BE2C (cell line): ENCODE results near the gene SPATA6.
"Not testable (repeated sequence)": the region's sequence is repeated elsewhere in the genome, so short reads cannot be mapped to it uniquely, and the experiment has no call there.

Experiments used
- DNase-seq: peaks from one replicate; pipeline ENCODE4 v3.0.0-alpha.2; 2020
- H3K27me3 ChIP-seq: fragments of 250-450 bp; sonication (Bioruptor Pico); 2 replicates; pipeline ENCODE4 v1.5.1; 2020; ENCODE audit warnings: mild to moderate bottlenecking
- H3K36me3 ChIP-seq: fragments of 250-450 bp; sonication (Bioruptor Pico); 2 replicates; pipeline ENCODE4 v1.5.1; 2020; ENCODE audit warnings: mild to moderate bottlenecking
- H3K4me1 ChIP-seq: fragments of 250-450 bp; sonication (Bioruptor Pico); 2 replicates; pipeline ENCODE4 v1.5.1; 2020
- H3K4me3 ChIP-seq: 2 replicates; pipeline ENCODE4 v1.5.1; 2011; ENCODE audit warnings: low read depth, low read length
- H3K9me3 ChIP-seq: fragments of 250-450 bp; sonication (Bioruptor Pico); 2 replicates; pipeline ENCODE4 v1.5.1; 2020
- TF ChIP-seq, protein P1 (sequence below): IDR thresholded peaks from 2 replicates; pipeline ENCODE4 v1.5.1; 2012; ENCODE audit warnings: mild to moderate bottlenecking, low read depth, low read length

The SPATA6 gene

DNA sequence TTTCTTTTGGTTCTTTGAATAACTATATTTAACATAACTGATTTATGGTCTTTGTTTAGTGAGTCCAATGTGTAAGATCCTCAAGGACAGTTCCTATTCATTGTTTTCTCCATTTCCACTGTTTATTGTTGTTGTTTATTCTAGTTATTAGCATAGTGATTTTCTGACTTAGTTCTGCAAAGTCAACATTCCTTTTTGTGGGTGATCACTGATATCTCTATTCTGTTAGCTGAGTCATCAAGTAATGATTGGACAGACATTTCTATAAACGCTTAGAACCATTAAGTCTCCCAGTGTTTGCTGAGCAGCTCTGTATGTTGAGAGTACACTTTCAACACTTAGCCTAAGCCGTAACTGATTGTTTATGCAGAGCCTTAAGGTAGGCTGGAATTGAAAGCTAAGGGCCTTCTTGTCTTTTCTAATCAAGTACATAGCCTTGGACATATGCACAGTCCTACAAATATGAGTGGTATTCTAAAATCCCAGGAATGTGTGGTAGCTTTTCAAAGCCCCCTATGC is 162.4 kb downstream of the SPATA6 start:
- no peak for DNase-seq
- Histone ChIP-seq H3K4me3 (no peak overlapping the region), H3K4me1 (no peaks in the 10 kb centered on the region), H3K9me3 (no peaks in the 10 kb centered on the region), H3K27me3 (no peaks in the 10 kb centered on the region), H3K36me3 (no peaks in the 10 kb centered on the region)
- TF ChIP-seq, protein P1, sequence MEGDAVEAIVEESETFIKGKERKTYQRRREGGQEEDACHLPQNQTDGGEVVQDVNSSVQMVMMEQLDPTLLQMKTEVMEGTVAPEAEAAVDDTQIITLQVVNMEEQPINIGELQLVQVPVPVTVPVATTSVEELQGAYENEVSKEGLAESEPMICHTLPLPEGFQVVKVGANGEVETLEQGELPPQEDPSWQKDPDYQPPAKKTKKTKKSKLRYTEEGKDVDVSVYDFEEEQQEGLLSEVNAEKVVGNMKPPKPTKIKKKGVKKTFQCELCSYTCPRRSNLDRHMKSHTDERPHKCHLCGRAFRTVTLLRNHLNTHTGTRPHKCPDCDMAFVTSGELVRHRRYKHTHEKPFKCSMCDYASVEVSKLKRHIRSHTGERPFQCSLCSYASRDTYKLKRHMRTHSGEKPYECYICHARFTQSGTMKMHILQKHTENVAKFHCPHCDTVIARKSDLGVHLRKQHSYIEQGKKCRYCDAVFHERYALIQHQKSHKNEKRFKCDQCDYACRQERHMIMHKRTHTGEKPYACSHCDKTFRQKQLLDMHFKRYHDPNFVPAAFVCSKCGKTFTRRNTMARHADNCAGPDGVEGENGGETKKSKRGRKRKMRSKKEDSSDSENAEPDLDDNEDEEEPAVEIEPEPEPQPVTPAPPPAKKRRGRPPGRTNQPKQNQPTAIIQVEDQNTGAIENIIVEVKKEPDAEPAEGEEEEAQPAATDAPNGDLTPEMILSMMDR, result no peak

DNA sequence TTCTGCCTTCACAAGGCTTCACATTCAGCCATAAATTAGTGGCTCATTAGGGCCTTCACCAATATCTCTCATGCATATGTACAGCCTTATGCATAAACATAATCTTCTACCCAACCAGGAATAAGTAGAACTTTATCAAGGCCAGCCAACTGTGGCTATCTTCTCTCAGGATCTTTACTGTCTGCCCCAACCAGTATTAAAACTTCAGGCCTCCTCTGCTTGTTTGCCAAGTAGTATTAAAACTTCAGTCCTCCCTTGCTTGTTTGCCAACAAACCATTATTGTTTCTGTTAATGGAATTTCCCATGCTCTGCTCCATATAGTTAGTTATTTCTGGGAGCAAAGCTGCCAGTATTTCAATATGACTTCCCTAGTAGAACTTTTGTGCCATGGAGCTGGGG is 169.4 kb downstream of the SPATA6 start:
- no peaks in the 10 kb centered on the region for H3K4me1 ChIP-seq
- no peak for DNase-seq
- TF ChIP-seq, protein P1, result no peak
- no peak overlapping the region for H3K4me3 ChIP-seq
- no peaks in the 10 kb centered on the region for H3K27me3 ChIP-seq
- no peaks in the 10 kb centered on the region for H3K36me3 ChIP-seq
- no peaks in the 10 kb centered on the region for H3K9me3 ChIP-seq

DNA sequence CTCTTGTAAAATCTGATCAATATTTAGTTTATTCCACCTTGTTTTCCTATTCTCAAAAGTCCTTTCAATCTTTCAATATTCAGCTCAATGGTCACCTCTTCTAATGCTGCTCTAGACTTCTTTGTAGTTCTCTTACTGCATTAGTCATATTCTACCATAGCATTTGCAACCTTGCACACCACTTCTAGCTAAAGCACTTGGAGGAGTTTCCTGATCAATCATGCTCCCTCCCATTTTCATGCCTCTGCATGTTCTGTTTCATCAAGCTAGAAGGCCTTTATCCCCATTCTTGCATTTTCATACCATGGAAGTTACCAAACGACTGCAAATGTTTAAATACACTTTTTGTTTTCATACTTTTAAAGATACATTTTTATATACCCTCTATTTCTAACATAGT is 177.3 kb downstream of the SPATA6 start:
- Histone ChIP-seq H3K9me3 (no peaks in the 10 kb centered on the region), H3K36me3 (no peaks in the 10 kb centered on the region), H3K4me1 (no peaks in the 10 kb centered on the region), H3K4me3 (no peak overlapping the region), H3K27me3 (no peaks in the 10 kb centered on the region)
- no peak for DNase-seq
- TF ChIP-seq, protein P1, result no peak

DNA sequence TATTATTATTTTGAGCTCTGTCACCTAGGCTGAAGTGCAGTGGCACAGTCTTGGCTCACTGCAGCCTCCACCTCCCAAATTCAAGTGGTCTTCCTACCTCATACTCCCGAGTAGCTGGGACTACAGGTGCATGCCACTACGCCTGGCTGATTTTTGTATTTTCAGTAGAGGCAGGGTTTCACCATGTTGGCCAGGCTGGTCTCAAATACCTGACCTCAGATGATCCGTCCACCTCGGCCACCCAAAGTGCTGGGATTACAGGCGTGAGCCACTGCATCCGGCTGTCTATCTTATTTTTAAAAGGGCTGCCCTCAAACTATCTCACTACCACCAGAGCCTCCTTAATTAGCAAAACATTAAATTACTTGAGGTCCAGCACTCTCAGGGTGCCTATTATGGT is 177.9 kb downstream of the SPATA6 start:
- H3K36me3 ChIP-seq, H3K27me3 ChIP-seq, H3K9me3 ChIP-seq, DNase-seq, H3K4me1 ChIP-seq, H3K4me3 ChIP-seq: not testable (repeated sequence)

DNA sequence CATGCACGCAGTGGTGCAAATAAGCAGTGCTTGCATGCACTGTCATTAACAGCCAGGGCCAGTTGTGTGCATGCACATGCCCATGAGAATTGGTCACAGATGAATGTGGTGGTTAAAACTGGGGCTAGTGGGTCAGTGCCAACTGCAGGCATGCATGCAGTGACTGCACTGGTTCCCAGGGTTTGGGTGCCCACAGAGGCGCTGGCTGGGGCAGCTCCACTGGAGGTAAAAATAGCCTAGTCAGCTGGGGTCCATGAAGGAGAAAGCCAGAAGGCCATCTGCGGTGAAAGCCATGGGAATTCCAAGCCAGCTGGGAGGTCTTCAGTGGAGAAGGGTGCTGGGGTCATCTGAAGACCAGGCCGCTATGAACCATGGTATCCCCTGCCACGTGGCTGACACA is 179.3 kb downstream of the SPATA6 start:
- TF ChIP-seq, protein P1, result no peak
- no peaks in the 10 kb centered on the region for H3K36me3 ChIP-seq
- no peak for DNase-seq
- no peaks in the 10 kb centered on the region for H3K27me3 ChIP-seq
- H3K4me1 ChIP-seq, result no peaks in the 10 kb centered on the region
- H3K9me3 ChIP-seq, result no peaks in the 10 kb centered on the region
- H3K4me3 ChIP-seq, result no peak overlapping the region

DNA sequence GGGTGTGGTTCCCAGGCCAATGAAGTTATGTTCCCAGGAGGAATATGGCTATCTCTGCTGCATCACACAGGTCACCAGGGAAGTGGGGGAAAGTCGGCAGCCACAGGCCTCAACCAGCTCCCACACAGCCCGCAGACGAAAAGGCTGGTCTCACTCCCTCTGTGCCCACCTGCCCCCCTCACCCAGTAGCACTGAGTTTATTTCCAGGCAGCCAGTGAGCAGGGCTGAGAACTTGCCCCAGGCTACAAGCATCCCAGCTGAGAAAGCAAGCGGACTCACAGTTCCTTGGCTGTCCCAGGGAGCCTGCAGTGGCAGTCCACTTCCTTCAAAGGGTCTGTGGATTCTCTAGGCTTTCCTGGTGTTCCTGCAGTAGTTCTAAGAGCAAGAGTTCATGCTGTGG is 180.6 kb downstream of the SPATA6 start:
- TF ChIP-seq, protein P1, result no peak
- Histone ChIP-seq H3K36me3 (no peaks in the 10 kb centered on the region), H3K4me3 (no peak overlapping the region), H3K4me1 (no peaks in the 10 kb centered on the region), H3K9me3 (no peaks in the 10 kb centered on the region), H3K27me3 (no peaks in the 10 kb centered on the region)
- DNase-seq, result peak; percentile 57

DNA sequence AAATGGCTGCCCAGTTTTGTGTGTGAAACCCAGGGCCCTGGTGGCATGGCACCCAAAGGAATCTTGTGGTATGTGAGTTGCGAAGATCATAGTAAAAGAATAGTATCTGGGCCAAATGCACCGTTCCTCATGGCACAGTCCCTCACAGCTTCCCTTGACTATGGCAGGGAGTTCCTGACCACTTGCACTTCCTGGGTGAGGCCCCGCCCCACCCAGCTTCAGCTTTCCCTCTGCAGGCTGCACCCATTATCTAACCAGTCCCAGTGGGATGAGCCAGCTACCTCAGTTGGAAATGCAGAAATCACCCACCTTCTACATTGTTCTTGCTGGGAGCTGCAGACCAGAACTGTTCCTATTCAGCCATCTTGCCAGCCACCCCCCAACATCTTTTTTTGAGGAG is 186.5 kb downstream of the SPATA6 start:
- Histone ChIP-seq H3K4me1 (no peaks in the 10 kb centered on the region), H3K27me3 (no peaks in the 10 kb centered on the region), H3K9me3 (no peaks in the 10 kb centered on the region), H3K4me3 (no peak overlapping the region), H3K36me3 (no peaks in the 10 kb centered on the region)
- TF ChIP-seq, protein P1, result no peak
- DNase-seq, result no peak
